Breast epithelium (tissue), 3 donors: ENCODE data around the gene OR2A42.
"Not testable (repeated sequence)": the region's sequence is repeated elsewhere in the genome, so short reads cannot be mapped to it uniquely, and the experiment has no call there.

ENCODE experiments used
- CTCF ChIP-seq, 3 donors: fragments of 450-650 bp; IDR thresholded peaks; one replicate each; pipeline ENCODE4 v1.5.1; 2016 to 2017; ENCODE audit warnings: antibody characterized with exemption in 3 of 3, mild to moderate bottlenecking in 3 of 3, moderate library complexity in 3 of 3
- POLR2A ChIP-seq: fragments of 450-650 bp; IDR thresholded peaks from one replicate; pipeline ENCODE4 v1.6.1; 2016; ENCODE audit warnings: antibody characterized with exemption, mild to moderate bottlenecking, moderate library complexity
- POLR2AphosphoS5 ChIP-seq, 3 donors: sonication (generic); formaldehyde crosslinking; IDR thresholded peaks; one replicate each; pipeline ENCODE4 v1.6.1; 2017; ENCODE audit warnings: antibody characterized with exemption in 3 of 3

DNA sequence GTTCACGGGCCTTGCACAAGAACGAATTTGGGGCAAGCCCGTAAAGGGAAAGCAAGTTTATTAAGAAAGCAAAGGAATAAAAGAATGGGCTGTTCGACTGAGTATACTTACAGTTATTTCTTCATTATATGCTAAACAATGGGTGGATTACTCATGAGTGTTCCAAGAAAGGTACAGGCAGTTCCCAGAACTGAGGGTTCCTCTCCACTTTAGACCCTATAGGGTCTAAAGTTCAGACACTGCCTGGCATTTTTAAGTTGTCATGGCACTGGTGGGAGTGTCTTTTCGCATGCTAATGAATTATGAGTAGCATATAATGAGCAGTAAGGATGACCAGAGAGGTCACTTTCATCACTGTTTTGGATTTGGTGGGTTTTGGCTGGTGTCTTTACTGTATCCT, 34.1 kb downstream of the OR2A42 start:
- TF ChIP-seq POLR2A; CTCF (IDR thresholded peaks at IDR 0.05); POLR2AphosphoS5 (IDR thresholded peaks at IDR 0.05): not testable (repeated sequence)
